ENCODE data around the gene SYNM.
"Not testable (repeated sequence)": the region's sequence is repeated elsewhere in the genome, so short reads cannot be mapped to it uniquely, and the experiment has no call there.

Gene SYNM

GRCh38 chr15:99106417-99107220 lies 1.7 kb downstream of the SYNM start:
- no peak for DNase-seq

DNA sequence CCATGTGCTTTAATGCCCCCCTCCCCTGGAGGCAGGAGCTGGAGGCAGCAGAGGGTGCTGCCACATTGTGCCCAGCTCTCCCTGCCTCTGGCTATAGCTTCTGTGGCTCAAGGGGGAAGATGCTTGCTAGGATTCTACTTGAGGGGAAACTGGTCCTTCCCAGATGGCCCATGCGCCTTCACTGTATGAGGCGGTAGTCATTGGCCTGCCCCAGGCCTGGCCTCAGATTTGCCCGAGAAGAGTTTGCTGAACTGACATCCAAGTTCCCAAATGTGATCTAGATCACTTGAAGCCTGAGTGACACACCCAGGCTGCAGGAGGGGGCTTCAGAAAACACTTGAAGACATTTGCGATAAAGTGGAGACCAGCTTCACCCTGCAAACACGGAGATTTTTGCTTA lies 4.1 kb downstream of the SYNM start:
- no peak for DNase-seq

- DNase-seq, result no peak
Measured at GRCh38 chr15:99109555-99110021, 4.7 kb downstream of the SYNM start.

GRCh38 chr15:99110093-99110492 lies 5.2 kb downstream of the SYNM start:
- DNase-seq, result no peak

- DNase-seq, result no peak
Measured at GRCh38 chr15:99110581-99111320, 5.9 kb downstream of the SYNM start.

GRCh38 chr15:99111641-99112040 lies 6.8 kb downstream of the SYNM start:
- DNase-seq, result not testable (repeated sequence)

DNA sequence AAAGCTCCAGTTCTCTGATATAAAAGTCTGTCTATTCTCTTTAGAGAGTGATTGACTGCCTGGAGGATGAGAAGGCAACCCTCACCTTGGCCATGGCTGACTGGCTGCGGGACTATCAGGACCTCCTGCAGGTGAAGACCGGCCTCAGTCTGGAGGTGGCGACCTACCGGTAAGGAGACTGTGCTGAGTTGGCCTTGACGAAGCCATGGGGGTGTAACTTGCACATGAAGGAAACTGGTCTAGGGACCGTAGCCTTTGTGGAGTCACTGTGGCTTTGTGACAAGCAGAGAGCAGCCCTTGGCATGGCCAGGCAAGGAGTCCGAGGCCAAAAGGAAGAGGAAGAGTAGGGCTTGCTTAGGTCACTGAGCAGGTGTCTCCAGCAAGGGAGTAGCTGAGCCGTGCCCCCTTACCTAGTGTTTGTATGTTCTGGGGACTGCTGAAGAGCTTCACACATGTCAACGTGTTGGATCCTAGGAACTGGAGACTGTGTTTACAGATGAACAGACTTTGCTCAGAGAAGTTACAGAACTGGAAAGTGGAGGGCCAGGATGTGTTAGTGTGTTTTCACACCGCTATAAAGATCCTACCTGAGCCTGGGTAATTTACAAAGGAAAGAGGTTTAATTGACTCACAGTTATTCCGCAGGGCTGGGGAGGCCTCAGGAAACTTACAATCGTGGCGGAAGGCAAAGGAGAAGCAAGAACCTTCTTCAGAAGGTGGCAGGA lies 8.8 kb downstream of the SYNM start:
- no peak for DNase-seq

- DNase-seq, result no peak
Measured at GRCh38 chr15:99114511-99115299, 9.8 kb downstream of the SYNM start.

DNA sequence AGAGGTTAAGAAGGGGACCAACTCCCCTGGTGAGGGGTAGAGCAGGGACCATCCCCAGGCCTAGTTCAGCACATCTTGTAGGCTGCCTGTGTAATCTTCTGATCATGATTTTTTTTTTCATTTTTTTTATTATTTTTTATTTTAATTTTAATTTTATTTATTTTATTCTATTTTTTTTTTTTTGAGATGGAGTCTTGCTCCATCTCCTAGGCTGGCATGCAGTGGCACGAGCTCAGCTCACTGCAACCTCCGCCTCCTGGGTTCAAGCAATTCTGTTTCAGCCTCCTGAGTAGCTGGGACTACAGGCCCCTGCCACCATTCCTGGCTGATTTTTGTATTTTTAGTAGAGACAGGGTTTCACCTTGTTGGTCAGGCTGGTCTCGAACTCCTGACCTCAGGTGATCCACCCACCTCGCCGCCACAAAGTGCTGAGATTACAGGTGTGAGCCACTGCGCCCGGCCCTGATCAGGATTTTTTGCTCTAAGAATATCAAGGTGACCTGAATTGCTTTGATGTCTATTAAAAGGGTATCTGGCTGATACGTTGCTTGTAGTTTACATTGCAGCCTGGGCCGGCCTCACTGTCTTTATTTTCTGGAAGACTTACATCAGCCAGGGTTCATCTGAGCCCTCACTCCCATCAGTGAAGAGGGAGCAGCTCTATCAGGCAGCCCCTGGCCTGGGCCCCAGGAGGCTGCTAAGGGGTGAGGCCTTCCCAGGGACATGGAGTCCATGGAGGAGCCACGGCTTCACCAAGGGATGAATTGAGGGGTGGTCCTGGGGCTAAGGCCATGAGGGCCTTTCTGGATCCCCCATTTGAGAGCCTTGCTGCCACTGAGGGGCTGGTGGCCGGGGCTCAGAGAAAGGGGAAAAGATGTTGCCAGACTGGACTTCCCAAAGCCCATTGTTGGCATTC lies 10.7 kb downstream of the SYNM start:
- DNase-seq, result no peak

- DNase-seq, result no peak
Measured at GRCh38 chr15:99117111-99117510, 12.2 kb downstream of the SYNM start.

DNA sequence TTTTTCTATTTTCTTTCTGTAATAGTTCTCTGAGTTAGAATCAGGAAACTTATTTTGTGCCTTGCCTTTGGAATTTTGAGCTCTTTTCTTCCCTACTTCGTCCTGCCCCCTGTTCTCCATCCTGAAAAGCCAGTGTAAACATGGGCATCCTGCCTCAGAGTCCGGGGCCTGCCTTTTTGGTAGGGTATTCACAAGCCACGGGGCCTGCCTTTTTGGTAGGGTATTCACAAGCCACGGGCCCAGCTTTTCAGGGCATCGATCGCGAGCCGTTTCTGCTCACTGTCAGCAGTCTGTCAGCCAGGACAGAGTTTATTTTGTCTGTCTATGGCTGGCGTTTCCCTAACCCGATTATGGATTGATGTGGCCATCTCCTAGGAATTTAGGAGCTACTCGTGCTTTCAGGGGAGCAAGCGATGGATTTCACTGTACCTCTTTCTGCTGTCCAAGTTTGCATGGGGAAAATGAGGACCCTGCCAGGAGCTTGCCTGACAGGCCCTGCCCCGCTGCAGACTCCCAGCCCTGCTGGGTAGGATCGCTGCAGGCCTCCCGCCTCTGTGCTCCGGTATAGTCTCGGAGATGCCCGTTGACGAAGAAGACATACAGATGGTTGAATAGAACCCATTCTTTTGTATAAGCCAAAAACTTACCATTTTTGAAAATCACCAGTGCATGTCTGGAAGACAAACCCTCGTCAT lies 12.8 kb downstream of the SYNM start:
- DNase-seq, result no peak

DNA sequence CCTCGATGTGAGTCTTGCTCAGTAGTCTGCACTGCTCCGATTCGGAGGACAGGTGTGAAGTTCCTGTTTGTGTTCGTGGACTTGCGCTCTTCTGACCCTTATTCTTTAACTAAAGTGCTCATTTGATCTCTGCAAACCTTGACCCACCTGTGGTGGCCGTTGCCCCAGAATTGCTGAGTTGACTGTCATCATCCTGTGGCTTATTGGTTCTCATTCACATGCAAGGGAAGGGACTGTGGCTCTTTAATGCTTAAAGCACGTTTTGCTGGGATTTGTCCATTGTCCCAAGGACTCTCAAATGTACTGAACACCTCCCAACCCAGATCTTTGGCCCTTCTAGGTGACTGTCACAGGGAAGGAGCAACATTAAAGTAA lies 13.4 kb downstream of the SYNM start:
- DNase-seq, result no peak

DNA sequence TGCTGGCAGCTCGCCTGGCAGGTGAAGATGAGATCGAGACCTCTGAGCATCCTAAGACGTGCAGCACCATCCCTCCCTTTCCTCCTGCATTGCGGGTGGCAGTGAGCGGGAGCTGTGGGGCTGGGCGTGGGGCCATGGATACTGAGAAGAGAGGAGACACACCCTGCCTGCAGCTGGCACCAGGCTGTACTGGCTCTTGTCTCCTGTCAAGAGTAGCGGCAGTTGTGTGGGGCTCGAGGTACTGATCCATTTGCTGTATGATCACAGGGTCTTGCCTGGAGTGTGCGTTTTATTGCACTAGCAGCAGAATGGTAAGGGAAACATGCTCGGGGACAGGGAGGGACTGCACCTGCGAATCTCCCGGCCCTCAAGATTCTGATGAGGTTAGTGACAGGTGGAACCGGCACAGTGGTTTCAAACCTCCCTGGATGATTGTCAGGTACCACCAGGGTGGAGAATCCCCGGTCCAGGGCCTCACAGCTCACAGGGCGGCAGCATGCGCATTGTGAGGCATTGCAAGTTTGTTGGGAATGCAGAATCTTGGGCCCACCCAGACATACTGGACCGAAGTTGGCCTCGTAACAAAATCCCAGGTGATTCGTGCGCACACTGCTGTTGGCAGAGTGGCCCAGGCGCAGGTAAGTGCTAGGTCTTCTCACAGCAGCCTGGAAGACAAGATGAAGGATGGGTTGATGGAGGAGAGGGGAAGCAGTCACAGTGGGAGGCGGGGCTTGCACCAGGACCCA lies 14.1 kb downstream of the SYNM start:
- DNase-seq, result no peak

DNA sequence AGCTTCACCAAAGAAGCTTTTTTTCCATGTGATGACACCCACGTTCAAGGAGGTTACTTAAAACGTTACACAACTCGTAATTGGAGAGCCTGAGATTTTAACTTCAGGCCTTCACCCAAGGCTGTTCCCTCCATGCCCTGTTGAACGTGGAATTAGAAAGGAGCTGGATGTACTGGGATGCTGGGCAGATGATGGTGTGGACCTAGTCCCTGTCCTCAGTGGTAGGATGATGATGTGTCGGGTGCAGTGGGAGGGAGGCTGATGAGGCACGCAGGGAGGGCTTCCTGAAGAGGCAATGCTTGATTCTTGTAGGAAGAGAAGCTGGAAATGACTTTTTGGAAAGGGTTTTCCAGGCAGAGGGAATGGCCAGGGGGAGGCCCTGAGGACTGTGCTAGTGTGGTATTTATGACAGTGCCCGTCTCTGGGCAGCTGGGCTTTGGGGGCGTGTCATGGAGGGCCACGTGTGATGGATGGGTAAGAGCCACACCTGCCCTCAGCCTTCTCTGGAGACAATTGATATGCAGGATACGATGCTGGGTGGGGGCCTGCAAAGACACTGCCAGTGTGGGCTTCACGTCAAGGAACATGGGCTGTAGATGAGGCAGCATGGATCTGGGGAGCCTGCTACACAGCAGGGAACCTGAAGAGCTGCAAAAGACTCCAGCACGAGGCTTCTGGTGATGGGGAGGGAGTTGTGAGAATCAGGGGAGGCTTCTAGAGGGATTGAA lies 15.3 kb downstream of the SYNM start:
- no peak for DNase-seq

GRCh38 chr15:99121207-99121606 lies 16.3 kb downstream of the SYNM start:
- DNase-seq, result no peak

DNA sequence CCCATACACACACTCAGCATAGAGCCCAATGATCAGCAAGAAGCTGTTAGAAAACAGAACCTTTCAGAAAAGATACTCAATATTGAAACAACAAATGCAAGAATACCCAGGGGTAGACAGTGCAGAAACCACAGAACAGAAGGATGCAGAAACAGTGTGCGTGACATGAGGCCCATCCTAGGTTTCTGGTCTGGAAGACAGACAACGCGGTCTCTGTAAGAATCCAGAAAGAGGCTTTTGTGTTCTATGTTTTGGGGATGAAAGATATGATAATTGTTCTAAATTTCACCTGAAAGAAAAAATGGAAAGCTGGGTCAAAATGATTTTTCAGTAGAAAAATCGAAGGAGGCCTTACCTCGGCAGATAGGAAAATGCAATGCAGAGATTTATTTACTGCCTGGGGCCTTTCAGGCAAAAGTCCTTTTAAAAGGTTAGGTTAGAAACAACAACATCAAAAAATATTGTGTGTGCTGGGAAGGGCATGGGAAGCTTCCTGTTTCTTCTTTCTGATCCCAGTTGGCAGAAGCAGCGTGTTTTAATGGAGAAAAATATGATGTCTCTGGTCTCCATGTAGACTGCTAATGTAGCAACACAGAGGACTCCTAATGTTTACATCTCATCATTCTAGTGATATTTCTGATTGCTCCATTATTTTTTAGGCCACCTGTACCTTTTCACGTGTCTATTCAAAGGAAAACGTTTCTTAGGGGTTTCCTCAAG lies 17.0 kb downstream of the SYNM start:
- DNase-seq, result no peak

DNA sequence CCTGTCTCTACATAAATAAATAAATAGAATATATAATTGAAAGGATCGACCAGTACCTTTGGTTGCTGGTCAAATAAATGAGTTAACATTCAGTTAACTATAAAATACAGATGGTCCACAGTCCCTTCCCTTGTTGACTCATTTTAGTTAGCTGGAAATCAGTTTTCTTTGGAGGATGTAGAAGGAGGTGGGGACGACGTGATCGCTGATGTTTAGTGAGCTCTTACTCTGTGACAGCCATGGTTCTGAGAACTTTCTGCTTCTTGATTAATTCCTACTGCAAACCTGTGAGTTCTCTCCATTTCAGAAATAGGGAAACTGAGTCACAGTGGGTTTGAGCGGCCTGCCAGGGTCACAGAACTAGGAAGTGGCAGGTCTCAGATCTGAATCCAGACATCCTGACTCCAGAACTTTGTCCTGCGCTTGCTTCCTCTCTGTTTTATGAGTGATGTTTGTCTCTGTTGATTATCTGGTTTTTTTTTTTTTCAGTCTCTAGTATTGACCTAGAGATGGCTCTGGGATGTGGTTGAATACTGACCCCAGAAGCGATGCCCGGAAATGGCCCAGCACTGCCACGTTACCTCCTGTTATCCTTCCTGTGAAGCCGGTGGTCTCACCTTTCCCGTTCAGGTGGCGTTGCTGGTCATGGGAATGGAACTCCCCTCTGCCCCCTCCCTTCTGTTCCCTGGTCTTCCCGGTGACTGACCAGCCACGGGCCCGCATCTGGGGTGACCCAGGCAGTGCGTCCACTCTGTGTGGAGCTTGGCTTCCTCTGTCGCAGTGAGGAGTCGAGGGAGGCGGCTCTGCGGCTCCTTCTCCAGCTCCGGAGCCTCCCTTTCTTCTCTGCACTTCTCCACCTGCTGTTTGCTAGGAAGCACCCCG lies 18.2 kb downstream of the SYNM start:
- DNase-seq, result no peak

Measured in NCI-H524 treated with DMSO at 0.1 percent for 48 hours (cell line).